UCSD-AML1 (cell line): Measurements from ENCODE around the gene TMEM94.

Experiments used
- DNase-seq: peaks from one replicate; lab custom pipeline; 2025; ENCODE audit not compliant: unreplicated experiment; lab: John Stamatoyannopoulos, UW

Gene TMEM94

GRCh38 chr17:75494326-75494877 lies 38.0 kb downstream of the TMEM94 start:
- no peak for DNase-seq

GRCh38 chr17:75496005-75496404 lies 39.6 kb downstream of the TMEM94 start:
- DNase-seq: no peak

GRCh38 chr17:75498039-75498725 lies 41.7 kb downstream of the TMEM94 start:
- peak; percentile 57 for DNase-seq

GRCh38 chr17:75498726-75499213 lies 42.3 kb downstream of the TMEM94 start:
- DNase-seq: no peak

GRCh38 chr17:75499313-75500022 lies 43.0 kb downstream of the TMEM94 start:
- DNase-seq: no peak

- DNase-seq: no peak
Measured at GRCh38 chr17:75500419-75501216, 44.2 kb downstream of the TMEM94 start.

GRCh38 chr17:75501378-75502071 lies 45.1 kb downstream of the TMEM94 start:
- no peak for DNase-seq

- no peak for DNase-seq
Measured at GRCh38 chr17:75502072-75502720, 45.8 kb downstream of the TMEM94 start.

GRCh38 chr17:75502721-75503329 lies 46.4 kb downstream of the TMEM94 start:
- no peak for DNase-seq

- DNase-seq: no peak
Measured at GRCh38 chr17:75503337-75503950, 47.0 kb downstream of the TMEM94 start.

- DNase-seq: no peak
Measured at GRCh38 chr17:75503976-75504346, 47.5 kb downstream of the TMEM94 start.

GRCh38 chr17:75504347-75505151 lies 48.1 kb downstream of the TMEM94 start:
- DNase-seq: peak; percentile 38

GRCh38 chr17:75505152-75505409 lies 48.6 kb downstream of the TMEM94 start:
- no peak for DNase-seq

- DNase-seq: no peak
Measured at GRCh38 chr17:75505640-75506039, 49.2 kb downstream of the TMEM94 start.

- DNase-seq: no peak
Measured at GRCh38 chr17:75506134-75506533, 49.7 kb downstream of the TMEM94 start.

GRCh38 chr17:75506888-75507287 lies 50.5 kb downstream of the TMEM94 start:
- no peak for DNase-seq

GRCh38 chr17:75507733-75508719 lies 51.6 kb downstream of the TMEM94 start:
- no peak for DNase-seq

- no peak for DNase-seq
Measured at GRCh38 chr17:75508931-75509361, 52.5 kb downstream of the TMEM94 start.
